ENCODE measurements around the gene IL1B. TPM values are rescaled to one million over a fixed set of nuclear protein-coding genes. Genes with fewer than 3 reads are reported as not detected.

The IL1B gene
- total and polyA plus RNA-seq, 2 donors (not counting 3 experiments of a cell fraction or from before 2014, with no cell fraction given), result 0.25 TPM; not detected in 1

GRCh38 chr2:112805542-112805941 lies 31.0 kb downstream of the IL1B start:
- FAIRE-seq, result no peak
- POLR2A ChIA-PET, result interaction anchor here (0.6 kb wide), 1 partner anchor 37 kb away, joined by 5 read pairs; no protein-coding TSS in a partner anchor
- no peak overlapping the region for H2AFZ ChIP-seq (ENCODE audit: low read depth, low read length)

More at GRCh38 chr2:112805542-112805941, 31.0 kb downstream of the IL1B start:
- BruUV-seq (replicated peaks), result no TSS peak
- Histone ChIP-seq H4K20me1 (replicated peaks; ENCODE audit: control insufficient read depth, extremely low read depth, insufficient read depth, low read length) (no peaks in the 10 kb centered on the region), H3K9ac (replicated peaks; ENCODE audit: extremely low read depth, insufficient read depth, low read length) (no peak overlapping the region), H3K9me1 (replicated peaks; ENCODE audit: control insufficient read depth, extremely low read depth, insufficient read depth, low read length) (no peaks in the 10 kb centered on the region), H3K27ac (ENCODE audit: insufficient read depth, low read depth, low read length) (no peak overlapping the region), H3K4me3 (replicated peaks in 1 of 3; ENCODE audit: insufficient read depth in 1 of 3, low read depth in 1 of 3, low read length in 3 of 3) (no peak overlapping the region), H3K27me3 (ENCODE audit: control insufficient read depth in 2 of 2, insufficient read depth in 2 of 2, low read length in 2 of 2) (no peaks in the 10 kb centered on the region), H3K4me1 (ENCODE audit: control insufficient read depth, extremely low read depth, insufficient read depth, low read length) (no peaks in the 10 kb centered on the region), H3K9me3 (replicated peaks; ENCODE audit: control insufficient read depth, insufficient read depth, low read length) (no peaks in the 10 kb centered on the region), H3K79me2 (ENCODE audit: control insufficient read depth, insufficient read depth, low read length) (no peaks in the 10 kb centered on the region), H3K4me2 (ENCODE audit: insufficient read depth, low read length) (no peak overlapping the region), H3K36me3 (ENCODE audit: control insufficient read depth in 2 of 2, extremely low read depth in 1 of 2, insufficient read depth in 2 of 2, low read length in 2 of 2) (no peaks in the 10 kb centered on the region)
- DNase-seq (ENCODE audit: low read depth, low spot score), result no peak
- TF ChIP-seq EZH2 (IDR thresholded peaks at IDR 0.05; ENCODE audit: borderline replicate concordance, low read depth, low read length, severe bottlenecking) (no peak), JUN (IDR thresholded peaks at IDR 0.05; ENCODE audit: borderline replicate concordance, insufficient read depth, insufficient read length, low read depth) (no peak), MYC (IDR thresholded peaks at IDR 0.05; ENCODE audit: low read depth, low read length) (no peak), POLR2A (IDR thresholded peaks at IDR 0.05; ENCODE audit: low read depth, low read length) (no peak), GATA2 (IDR thresholded peaks at IDR 0.05; ENCODE audit: insufficient read depth, insufficient read length, low read depth, low read length) (no peak), FOS (IDR thresholded peaks at IDR 0.05; ENCODE audit: borderline replicate concordance, insufficient read depth, low read length) (no peak), POLR2AphosphoS5 (IDR thresholded peaks at IDR 0.05; ENCODE audit: insufficient read depth, low read depth, low read length) (no peak), MAX (IDR thresholded peaks at IDR 0.05; ENCODE audit: insufficient read depth, insufficient read length) (no peak), CTCF (IDR thresholded peaks at IDR 0.05; ENCODE audit: extremely low read depth in 1 of 2, insufficient read depth in 1 of 2, low read depth in 1 of 2, low read length in 2 of 2) (no peak)
- CTCF ChIA-PET, result interaction anchor here (0.7 to 1.3 kb wide), 2 partner anchors 10 to 18 kb away, joined by 3 read pairs; no protein-coding TSS in a partner anchor
- intact Hi-C loops (cut with micrococcal nuclease), result no loop called here
- dilution Hi-C loops (cut with MboI; ENCODE audit: extremely low pct_ligation_motif_present, low sequenced_read_pairs), result no loop called here
